Measurements from ENCODE around the gene DNM3. TPM values are rescaled to one million over a fixed set of nuclear protein-coding genes. Genes with fewer than 3 reads are reported as not detected.

DNM3 gene
- polyA plus RNA-seq, 1 of the 3 experiments (the other 2 are of a cell fraction) = 0.43 TPM

DNA sequence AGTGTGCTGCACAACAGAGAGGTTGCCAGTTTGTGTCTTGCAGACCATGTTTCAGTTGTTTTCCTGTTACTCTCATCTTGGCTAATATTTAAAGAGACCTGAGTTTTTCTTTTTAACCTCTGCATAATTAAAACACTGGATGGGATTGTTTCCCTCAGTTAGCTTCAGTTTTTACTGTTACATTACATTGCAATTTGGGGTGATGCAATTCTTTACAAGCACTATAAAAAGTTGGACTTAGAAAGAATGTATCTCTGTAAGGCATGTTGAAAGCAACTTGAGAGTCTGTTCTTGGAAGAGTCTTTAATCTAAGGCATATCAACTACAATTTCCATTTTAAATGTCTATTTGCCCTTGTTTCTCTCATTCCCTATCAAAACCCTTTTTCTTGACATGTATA, 99.1 kb downstream of the DNM3 start:
- Histone ChIP-seq H3K79me2 (ENCODE audit: insufficient read depth) (no peaks in the 10 kb centered on the region), H3K36me3 (replicated peaks in 1 of 2; ENCODE audit: control insufficient read depth in 1 of 2, insufficient read depth in 2 of 2, low read length in 1 of 2) (no peaks in the 10 kb centered on the region), H3K9ac (no peak overlapping the region), H3K4me1 (ENCODE audit: control insufficient read depth in 1 of 2, insufficient read depth in 2 of 2, low read depth in 1 of 2, low read length in 1 of 2) (no peaks in the 10 kb centered on the region), H3F3A (replicated peaks; ENCODE audit: insufficient read depth) (no peaks in the 10 kb centered on the region), H3K27me3 (ENCODE audit: insufficient read depth) (no peaks in the 10 kb centered on the region), H3K27ac (ENCODE audit: low read depth in 2 of 2, low read length in 1 of 2) (no peak overlapping the region), H2AFZ (ENCODE audit: low read depth) (no peak overlapping the region), H3K4me2 (no peak overlapping the region), H3K9me2 (no peaks in the 10 kb centered on the region), H3K9me3 (no peaks in the 10 kb centered on the region), H3K4me3 (ENCODE audit: low read depth in 2 of 2, low read length in 1 of 2) (no peak overlapping the region), H4K20me1 (ENCODE audit: insufficient read depth) (no peaks in the 10 kb centered on the region)
- ChIA-PET CTCF (no interaction called here), POLR2A (no interaction called here)
- TF ChIP-seq CTCF (IDR thresholded peaks at IDR 0.05) (no peak), MEF2A (IDR thresholded peaks at IDR 0.05; ENCODE audit: borderline replicate concordance, low read depth) (no peak), GABPA (IDR thresholded peaks at IDR 0.05; ENCODE audit: low read depth) (no peak), MXI1 (IDR thresholded peaks at IDR 0.05; ENCODE audit: low read depth, low read length) (no peak), POLR2AphosphoS5 (IDR thresholded peaks at IDR 0.05; ENCODE audit: low read depth, low read length) (no peak), EZH2phosphoT487 (IDR thresholded peaks at IDR 0.05; ENCODE audit: borderline replicate concordance, low read depth) (no peak), FOXJ3 (CRISPR knock-in tag; IDR thresholded peaks at IDR 0.05) (no peak), TAF1 (IDR thresholded peaks at IDR 0.05; ENCODE audit: borderline replicate concordance, low read depth, low read length) (no peak), RAD21 (IDR thresholded peaks at IDR 0.05; ENCODE audit: low read length) (no peak), RCOR1 (IDR thresholded peaks at IDR 0.05; ENCODE audit: low read length) (no peak), PBX3 (IDR thresholded peaks at IDR 0.05) (no peak), USF1 (IDR thresholded peaks at IDR 0.05; ENCODE audit: borderline replicate concordance, low read depth) (no peak), RFX5 (IDR thresholded peaks at IDR 0.05; ENCODE audit: low read length) (no peak), GATA2 (CRISPR knock-in tag; IDR thresholded peaks at IDR 0.05) (no peak)
- TF ChIP-seq, protein P1, sequence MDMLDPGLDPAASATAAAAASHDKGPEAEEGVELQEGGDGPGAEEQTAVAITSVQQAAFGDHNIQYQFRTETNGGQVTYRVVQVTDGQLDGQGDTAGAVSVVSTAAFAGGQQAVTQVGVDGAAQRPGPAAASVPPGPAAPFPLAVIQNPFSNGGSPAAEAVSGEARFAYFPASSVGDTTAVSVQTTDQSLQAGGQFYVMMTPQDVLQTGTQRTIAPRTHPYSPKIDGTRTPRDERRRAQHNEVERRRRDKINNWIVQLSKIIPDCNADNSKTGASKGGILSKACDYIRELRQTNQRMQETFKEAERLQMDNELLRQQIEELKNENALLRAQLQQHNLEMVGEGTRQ (IDR thresholded peaks at IDR 0.05; ENCODE audit: borderline replicate concordance, low read depth, low read length) = no peak
- TF ChIP-seq, protein P2, sequence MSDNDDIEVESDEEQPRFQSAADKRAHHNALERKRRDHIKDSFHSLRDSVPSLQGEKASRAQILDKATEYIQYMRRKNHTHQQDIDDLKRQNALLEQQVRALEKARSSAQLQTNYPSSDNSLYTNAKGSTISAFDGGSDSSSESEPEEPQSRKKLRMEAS (IDR thresholded peaks at IDR 0.05; ENCODE audit: low read depth) = no peak
- no peak for DNase-seq
